MCF 10A (cell line): Measurements from ENCODE around the gene AUH. TPM values are rescaled to one million over a fixed set of nuclear protein-coding genes. Genes with fewer than 3 reads are reported as not detected.

ENCODE experiments used
- BruUV-seq: library from RNA; stranded (reverse); fragments of 400-500 nt; replicated peaks from 2 replicates; lab custom pipeline; 2021; lab: Mats Ljungman, UMichigan
- CTCF ChIA-PET: fragments of 300-600 bp; sonication (Branson Sonifier 250); formaldehyde crosslinking; extraction: SDS; loops from one replicate; lab custom pipeline; 2021; ENCODE audit warnings: antibody characterized with exemption, inconsistent platforms; lab: Yijun Ruan, JAX
- POLR2A ChIA-PET: fragments of 300-600, 350-650 bp; sonication (Branson Sonifier 250); formaldehyde crosslinking; extraction: SDS; loops from one replicate; lab custom pipeline; 2020; ENCODE audit warnings: antibody characterized with exemption, inconsistent platforms; lab: Yijun Ruan, JAX
- DNase-seq: peaks from one replicate; pipeline ENCODE4 v3.0.0-alpha.2; 2018; ENCODE audit not compliant: unreplicated experiment
- H3K27ac Mint-ChIP-seq: one replicate; pipeline ENCODE4 v1.8.0; 2022; ENCODE audit warnings: mild to moderate bottlenecking, low read depth, mixed read lengths; ENCODE audit not compliant: unreplicated experiment
- H3K27me3 Mint-ChIP-seq: one replicate; pipeline ENCODE4 v1.8.0; 2022; ENCODE audit warnings: mixed read lengths; ENCODE audit not compliant: insufficient read depth, unreplicated experiment
- H3K36me3 Mint-ChIP-seq: one replicate; pipeline ENCODE4 v1.8.0; 2022; ENCODE audit warnings: mild to moderate bottlenecking, moderate library complexity, mixed read lengths; ENCODE audit not compliant: insufficient read depth, unreplicated experiment
- H3K4me1 Mint-ChIP-seq: one replicate; pipeline ENCODE4 v1.8.0; 2022; ENCODE audit warnings: mixed read lengths; ENCODE audit not compliant: insufficient read depth, unreplicated experiment
- H3K4me3 Mint-ChIP-seq: one replicate; pipeline ENCODE4 v1.8.0; 2022; ENCODE audit warnings: mild to moderate bottlenecking, moderate library complexity, mixed read lengths; ENCODE audit not compliant: unreplicated experiment
- H3K9me3 Mint-ChIP-seq: one replicate; pipeline ENCODE4 v1.8.0; 2022; ENCODE audit warnings: mixed read lengths; ENCODE audit not compliant: unreplicated experiment
- CTCF ChIP-seq: fragments of 200-600 bp; IDR thresholded peaks from one replicate; pipeline ENCODE4 v1.8.0; 2022; ENCODE audit warnings: antibody characterized with exemption, mild to moderate bottlenecking; ENCODE audit not compliant: unreplicated experiment
- intact Hi-C: fragments of 100-400 bp; cut with micrococcal nuclease; formaldehyde crosslinking; loops from 2 replicates; pipeline ENCODE4 v1.14.1; 2022
- total RNA-seq: library from RNA; stranded (reverse); gene quantifications from 2 replicates; pipeline ENCODE4 v1.2.3, GENCODE V29; 2022

The AUH gene
- total RNA-seq, 1 experiment from 2014 or later: 20.9 TPM

GRCh38 chr9:91306296-91306630 is 55.5 kb downstream of the AUH start:
- ChIA-PET CTCF (interaction anchor here (1.7 kb wide), 1 partner anchor 217 kb away, joined by 3 read pairs; no protein-coding TSS in a partner anchor), POLR2A (no interaction called here)
- no peak overlapping the region for H3K27ac Mint-ChIP-seq
- BruUV-seq: no TSS peak
- TF ChIP-seq CTCF: no peak
- no peak for DNase-seq
- H3K27me3 Mint-ChIP-seq: no peaks in the 10 kb centered on the region
- peaks cover 24% of the 10 kb centered on the region for H3K36me3 Mint-ChIP-seq
- H3K4me1 Mint-ChIP-seq: peaks cover 6% of the 10 kb centered on the region
- no peaks in the 10 kb centered on the region for H3K9me3 Mint-ChIP-seq
- intact Hi-C loops: no loop called here
- no peak overlapping the region for H3K4me3 Mint-ChIP-seq

DNA sequence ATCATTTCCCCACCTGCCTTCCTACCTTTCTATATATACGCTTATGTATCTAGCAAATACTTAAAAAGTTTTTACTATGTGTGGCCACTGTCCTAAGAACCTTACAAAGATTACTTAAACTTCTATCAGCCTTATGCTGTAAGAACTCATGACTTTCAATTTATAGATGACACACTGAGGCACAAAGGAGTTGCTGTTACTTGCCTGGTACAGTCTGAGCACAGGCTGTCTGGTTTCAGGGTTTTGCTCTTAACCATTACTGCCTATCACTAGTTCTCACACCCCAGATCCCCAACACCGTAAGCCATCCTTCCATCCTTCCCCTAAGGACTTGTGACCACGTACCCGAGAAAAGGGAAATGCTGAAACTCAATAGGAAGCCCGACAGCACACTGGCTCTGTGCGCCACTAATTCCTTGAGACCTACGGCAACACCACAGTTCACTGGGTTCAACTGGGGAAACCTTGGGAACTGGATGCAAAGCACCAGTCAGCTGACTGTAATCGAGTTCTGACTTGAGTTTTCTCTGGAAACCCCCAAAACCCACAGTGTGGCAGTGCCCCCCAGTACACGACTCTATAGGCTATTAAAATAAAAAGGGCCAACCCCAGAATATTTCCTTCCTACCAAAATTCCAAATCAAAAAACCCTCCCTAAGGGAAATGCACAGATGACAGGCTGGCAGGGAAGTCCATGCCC is 56.0 kb downstream of the AUH start:
- ChIA-PET CTCF (interaction anchor here (1.7 kb wide), 1 partner anchor 216 kb away, joined by 3 read pairs; no protein-coding TSS in a partner anchor), POLR2A (interaction anchor here (0.7 kb wide), 1 partner anchor 105 kb away, joined by 3 read pairs; no protein-coding TSS in a partner anchor)
- TF ChIP-seq CTCF: no peak
- BruUV-seq: no TSS peak
- H3K27ac Mint-ChIP-seq: no peak overlapping the region
- H3K27me3 Mint-ChIP-seq: no peaks in the 10 kb centered on the region
- peaks cover 7% of the 10 kb centered on the region for H3K4me1 Mint-ChIP-seq
- no peaks in the 10 kb centered on the region for H3K9me3 Mint-ChIP-seq
- H3K4me3 Mint-ChIP-seq: no peak overlapping the region
- no peak for DNase-seq
- intact Hi-C loops: no loop called here
- H3K36me3 Mint-ChIP-seq: peaks cover 22% of the 10 kb centered on the region

DNA sequence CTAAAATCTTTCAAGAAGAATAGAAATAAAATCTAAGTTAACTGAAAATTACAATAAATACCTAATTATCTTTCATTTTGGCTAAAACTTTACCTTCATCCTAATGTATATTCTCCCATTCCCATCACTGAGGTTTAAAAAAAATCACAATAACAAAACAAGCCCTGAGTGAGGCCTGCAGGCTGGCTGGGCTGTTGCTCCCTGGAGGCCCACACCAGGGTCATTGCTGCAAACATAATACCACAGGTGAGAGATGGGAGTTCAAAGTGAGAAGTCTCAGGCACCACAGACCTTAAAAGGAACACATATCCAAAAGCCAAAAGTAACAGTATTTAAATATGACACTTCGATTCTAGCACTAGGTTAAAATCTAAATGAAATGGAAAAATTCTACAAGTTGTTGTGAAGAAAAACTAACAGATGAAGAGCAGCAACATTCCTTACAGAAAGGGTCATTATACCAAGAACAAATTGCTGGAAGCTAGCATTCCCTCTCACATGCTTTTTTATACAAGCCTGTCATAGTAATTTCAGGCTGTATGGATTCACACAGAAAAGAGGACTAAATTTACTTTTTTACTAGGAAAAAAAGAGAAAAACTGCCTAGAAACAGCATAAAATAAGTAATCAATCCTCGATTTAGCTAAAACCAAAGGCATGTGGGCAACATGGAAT is 57.8 kb downstream of the AUH start:
- intact Hi-C loops: no loop called here
- H3K27ac Mint-ChIP-seq: no peak overlapping the region

More for the DNA sequence above, 57.8 kb downstream of the AUH start:
- Mint-ChIP-seq H3K36me3 (peaks cover 12% of the 10 kb centered on the region), H3K9me3 (no peaks in the 10 kb centered on the region), H3K27me3 (no peaks in the 10 kb centered on the region), H3K4me3 (no peak overlapping the region), H3K4me1 (peaks cover 14% of the 10 kb centered on the region)
- DNase-seq: no peak
- BruUV-seq: no TSS peak
- TF ChIP-seq CTCF: no peak
- CTCF ChIA-PET: no interaction called here
- POLR2A ChIA-PET: interaction anchor here (0.6 to 1.3 kb wide), 5 partner anchors 17 to 645 kb away, joined by 3 to 5 read pairs (median 3); partner anchors contain the start of gene AUH
